Measurements from ENCODE around the gene XPC.

XPC gene

GRCh38 chr3:14148041-14148985, 30.1 kb downstream of the XPC start:
- CTCF ChIA-PET, result interaction anchor here (0.6 kb wide), 1 partner anchor 354 kb away, joined by 3 read pairs; no protein-coding TSS in a partner anchor

GRCh38 chr3:14147617-14148016, 30.8 kb downstream of the XPC start:
- H3K27ac ChIP-seq (ENCODE audit: extremely low read depth, low read depth, low read length), result no peak overlapping the region

More at GRCh38 chr3:14148041-14148985, 30.1 kb downstream of the XPC start:
- Histone ChIP-seq H3K4me1 (ENCODE audit: control insufficient read depth, insufficient read depth, low read length) (peaks cover 11% of the 10 kb centered on the region), H3K9me3 (ENCODE audit: control insufficient read depth, insufficient read depth, low read depth, low read length) (no peaks in the 10 kb centered on the region), H3K4me3 (ENCODE audit: low read depth, low read length) (no peak overlapping the region), H3K36me3 (ENCODE audit: control insufficient read depth in 2 of 2, insufficient read depth in 1 of 2, low read length in 2 of 2) (peaks cover 0 to 74% of the 10 kb centered on the region in 2 experiments; a peak in 2 of 3 replicates), H3K27ac (ENCODE audit: extremely low read depth, low read depth, low read length) (no peak overlapping the region)
- no peak for TF ChIP-seq ZNF521 (tag by site-specific recombination; IDR thresholded peaks at IDR 0.05)
- peak; percentile 68 for TF ChIP-seq CTCF (tag by site-specific recombination; IDR thresholded peaks at IDR 0.05)
- no peak for TF ChIP-seq ZNF19 (tag by site-specific recombination; IDR thresholded peaks at IDR 0.05; ENCODE audit: low read depth)
- POLR2A ChIA-PET, result interaction anchor here (1.0 kb wide), 1 partner anchor 30 kb away, joined by 3 read pairs; the partner anchor contains the start of gene LSM3

GRCh38 chr3:14147066-14147435, 31.4 kb downstream of the XPC start:
- H3K27ac ChIP-seq (ENCODE audit: extremely low read depth, low read depth, low read length), result no peak overlapping the region
- H3K36me3 ChIP-seq (ENCODE audit: control insufficient read depth in 2 of 2, insufficient read depth in 1 of 2, low read length in 2 of 2), result peaks cover 0 to 68% of the 10 kb centered on the region in 2 experiments; a peak in 2 of 3 replicates
- TF ChIP-seq EGR2 (tag by site-specific recombination; IDR thresholded peaks at IDR 0.05; ENCODE audit: low read depth), result no peak
- no peak for TF ChIP-seq ATF2 (tag by site-specific recombination; IDR thresholded peaks at IDR 0.05; ENCODE audit: low read depth)
- TF ChIP-seq FEZF1 (tag by site-specific recombination; IDR thresholded peaks at IDR 0.05), result no peak
- TF ChIP-seq ZNF155 (tag by site-specific recombination; IDR thresholded peaks at IDR 0.05), result no peak
- TF ChIP-seq KLF10 (tag by site-specific recombination; IDR thresholded peaks at IDR 0.05), result no peak
- no peak for TF ChIP-seq YY2 (tag by site-specific recombination; IDR thresholded peaks at IDR 0.05)
- peaks cover 11% of the 10 kb centered on the region for H3K4me1 ChIP-seq (ENCODE audit: control insufficient read depth, insufficient read depth, low read length)
- CTCF ChIA-PET, result interaction anchor here (0.6 kb wide), 1 partner anchor 59 kb away, joined by 4 read pairs; no protein-coding TSS in a partner anchor
- POLR2A ChIA-PET, result interaction anchor here (1.3 kb wide), 1 partner anchor 22 kb away, joined by 8 read pairs; the partner anchor contains the start of genes CHCHD4 and TMEM43
- no peak overlapping the region for H3K4me3 ChIP-seq (ENCODE audit: low read depth, low read length)
- no peaks in the 10 kb centered on the region for H3K9me3 ChIP-seq (ENCODE audit: control insufficient read depth, insufficient read depth, low read depth, low read length)

More at GRCh38 chr3:14147617-14148016, 30.8 kb downstream of the XPC start:
- no peak overlapping the region for H3K4me3 ChIP-seq (ENCODE audit: low read depth, low read length)
- H3K9me3 ChIP-seq (ENCODE audit: control insufficient read depth, insufficient read depth, low read depth, low read length), result no peaks in the 10 kb centered on the region
- peaks cover 11% of the 10 kb centered on the region for H3K4me1 ChIP-seq (ENCODE audit: control insufficient read depth, insufficient read depth, low read length)
- peaks cover 0 to 68% of the 10 kb centered on the region in 2 experiments; a peak in 2 of 3 replicates for H3K36me3 ChIP-seq (ENCODE audit: control insufficient read depth in 2 of 2, insufficient read depth in 1 of 2, low read length in 2 of 2)
- TF ChIP-seq ZNF211 (tag by site-specific recombination; IDR thresholded peaks at IDR 0.05; ENCODE audit: low read depth) (no peak), ZIC2 (tag by site-specific recombination; IDR thresholded peaks at IDR 0.05) (0 out of 2 replicates have a peak, but pooled peaks have one; percentile 39)
- CTCF ChIA-PET, result no interaction called here
- POLR2A ChIA-PET, result no interaction called here

GRCh38 chr3:14146381-14147065, 31.9 kb downstream of the XPC start:
- ChIA-PET POLR2A (interaction anchor here (1.3 to 3.6 kb wide), 2 partner anchors 21 to 32 kb away, joined by 8 to 12 read pairs; partner anchors contain the start of genes CHCHD4, LSM3, TMEM43 and XPC), CTCF (interaction anchor here (0.6 to 1.1 kb wide), 2 partner anchors 57 to 60 kb away, joined by 3 to 4 read pairs; no protein-coding TSS in a partner anchor)
- no peak for TF ChIP-seq ZNF560 (tag by site-specific recombination; IDR thresholded peaks at IDR 0.05; ENCODE audit: borderline replicate concordance)
- no peak for TF ChIP-seq MYNN (tag by site-specific recombination; IDR thresholded peaks at IDR 0.05; ENCODE audit: borderline replicate concordance)
- TF ChIP-seq ZNF391 (tag by site-specific recombination; IDR thresholded peaks at IDR 0.05; ENCODE audit: borderline replicate concordance, low read depth), result no peak
- TF ChIP-seq REPIN1 (tag by site-specific recombination; IDR thresholded peaks at IDR 0.05; ENCODE audit: low read depth), result no peak
- no peak for TF ChIP-seq ZNF600 (tag by site-specific recombination; IDR thresholded peaks at IDR 0.05)
- TF ChIP-seq ZNF19 (tag by site-specific recombination; IDR thresholded peaks at IDR 0.05; ENCODE audit: low read depth), result no peak
- no peak for TF ChIP-seq ZNF155 (tag by site-specific recombination; IDR thresholded peaks at IDR 0.05)
- TF ChIP-seq ZNF223 (tag by site-specific recombination; IDR thresholded peaks at IDR 0.05), result no peak
- TF ChIP-seq KLF8 (tag by site-specific recombination; IDR thresholded peaks at IDR 0.05), result no peak
- TF ChIP-seq ZNF23 (tag by site-specific recombination; IDR thresholded peaks at IDR 0.05; ENCODE audit: borderline replicate concordance), result no peak
- TF ChIP-seq ZNF239 (tag by site-specific recombination; IDR thresholded peaks at IDR 0.05), result no peak
- TF ChIP-seq TCF7L2 (IDR thresholded peaks at IDR 0.05; ENCODE audit: borderline replicate concordance, low read depth, low read length), result no peak
- no peak for TF ChIP-seq OVOL3 (tag by site-specific recombination; IDR thresholded peaks at IDR 0.05)
- H3K36me3 ChIP-seq (ENCODE audit: control insufficient read depth in 2 of 2, insufficient read depth in 1 of 2, low read length in 2 of 2), result peaks cover 0 to 68% of the 10 kb centered on the region in 2 experiments; a peak in 2 of 3 replicates
- no peaks in the 10 kb centered on the region for H3K9me3 ChIP-seq (ENCODE audit: control insufficient read depth, insufficient read depth, low read depth, low read length)
- H3K4me3 ChIP-seq (ENCODE audit: low read depth, low read length), result no peak overlapping the region
- no peak overlapping the region for H3K27ac ChIP-seq (ENCODE audit: extremely low read depth, low read depth, low read length)
- peaks cover 11% of the 10 kb centered on the region for H3K4me1 ChIP-seq (ENCODE audit: control insufficient read depth, insufficient read depth, low read length)

Measured in HEK293 (cell line).